Endothelial cell of umbilical vein (primary cell): Measurements from ENCODE around the gene ULBP3. TPM values are rescaled to one million over a fixed set of nuclear protein-coding genes. Genes with fewer than 3 reads are reported as not detected.
"Not testable (repeated sequence)": the region's sequence is repeated elsewhere in the genome, so short reads cannot be mapped to it uniquely, and the experiment has no call there.

Source experiments
- BruUV-seq: library from RNA; stranded (reverse); fragments of 400-500 nt; replicated peaks from 2 replicates; lab custom pipeline; 2021; lab: Mats Ljungman, UMichigan
- CTCF ChIA-PET: fragments of 300-600, 350-600 bp; sonication (Branson Sonifier 250); formaldehyde crosslinking; loops from one replicate; lab custom pipeline; 2021; ENCODE audit warnings: antibody characterized with exemption, inconsistent platforms; lab: Charles Lee
- POLR2A ChIA-PET: fragments of 300-600, 350-600 bp; sonication (Branson Sonifier 250); formaldehyde crosslinking; loops from one replicate; lab custom pipeline; 2021; ENCODE audit warnings: antibody characterized with exemption, inconsistent platforms; lab: Charles Lee
- DNase-seq: peaks from one replicate; pipeline ENCODE4 v3.0.0-alpha.2; 2011; ENCODE audit warnings: low read depth, low spot score
- FAIRE-seq: peaks from 2 replicates; lab custom pipeline; 2011; peaks lifted over from hg19 to GRCh38; lab: Jason Lieb, UNC
- H2AFZ ChIP-seq: 2 replicates; pipeline ENCODE4 v1.6.0; 2012; ENCODE audit warnings: low read depth, low read length, control low read depth, inconsistent platforms
- H3K27ac ChIP-seq: 2 replicates; pipeline ENCODE4 v1.5.1; 2011; ENCODE audit warnings: low read depth, mild to moderate bottlenecking, control low read depth, low read length, moderate library complexity; ENCODE audit not compliant: insufficient read depth
- H3K27me3 ChIP-seq, 2 experiments: 2 replicates each; pipeline versions ENCODE4 v1.6.0 to v1.6.1; 2011; ENCODE audit warnings: low read length in 2 of 2, mixed read lengths in 1 of 2; ENCODE audit not compliant: control insufficient read depth in 2 of 2, insufficient read depth in 2 of 2
- H3K36me3 ChIP-seq, 2 experiments: 2 replicates in 1 of 2; 3 replicates in 1 of 2; pipeline ENCODE4 v1.5.1; 2011; ENCODE audit warnings: low read length in 2 of 2, mild to moderate bottlenecking in 1 of 2, moderate library complexity in 1 of 2; ENCODE audit not compliant: control insufficient read depth in 2 of 2, insufficient read depth in 2 of 2; ENCODE audit errors: extremely low read depth in 1 of 2
- H3K4me1 ChIP-seq: 3 replicates; pipeline ENCODE4 v1.5.1; 2011; ENCODE audit warnings: mild to moderate bottlenecking, low read length; ENCODE audit not compliant: control insufficient read depth, insufficient read depth; ENCODE audit errors: extremely low read depth
- H3K4me2 ChIP-seq: 2 replicates; pipeline ENCODE4 v1.6.1; 2011; ENCODE audit warnings: low read length, control low read depth, mixed read lengths; ENCODE audit not compliant: insufficient read depth
- H3K4me3 ChIP-seq, 3 experiments: fragments of 200-600 bp in 1 of 3; sonication (generic), shearing (Covaris generic) in 1 of 3; replicated peaks in 1 of 3; 2 replicates each; pipeline ENCODE4 v1.5.1; 2011 to 2016; ENCODE audit warnings: control low read depth in 3 of 3, low read length in 3 of 3, mild to moderate bottlenecking in 2 of 3, inconsistent platforms in 1 of 3, low read depth in 1 of 3, moderate library complexity in 1 of 3; ENCODE audit not compliant: insufficient read depth in 1 of 3
- H3K79me2 ChIP-seq: 2 replicates; pipeline ENCODE4 v1.6.0; 2012; ENCODE audit warnings: low read length, inconsistent platforms; ENCODE audit not compliant: control insufficient read depth, insufficient read depth
- H3K9ac ChIP-seq: replicated peaks from 2 replicates; pipeline ENCODE3; 2011; ENCODE audit warnings: low read length, control low read depth; ENCODE audit not compliant: insufficient read depth; ENCODE audit errors: extremely low read depth
- H3K9me1 ChIP-seq: replicated peaks from 3 replicates; pipeline ENCODE4 v1.6.0; 2011; ENCODE audit warnings: mild to moderate bottlenecking, low read length; ENCODE audit not compliant: control insufficient read depth, insufficient read depth; ENCODE audit errors: extremely low read depth
- H3K9me3 ChIP-seq: replicated peaks from 2 replicates; pipeline ENCODE4 v1.5.1; 2012; ENCODE audit warnings: low read length, inconsistent platforms; ENCODE audit not compliant: control insufficient read depth, insufficient read depth
- H4K20me1 ChIP-seq: replicated peaks from 2 replicates; pipeline ENCODE3; 2011; ENCODE audit warnings: mild to moderate bottlenecking, low read length; ENCODE audit not compliant: control insufficient read depth, insufficient read depth; ENCODE audit errors: extremely low read depth
- CTCF ChIP-seq, 2 donors: IDR thresholded peaks; 1 replicate in 1 of 2; 2 replicates in 1 of 2; pipeline ENCODE4 v1.5.1; 2011; ENCODE audit warnings: low read length in 2 of 2, mild to moderate bottlenecking in 2 of 2, moderate library complexity in 2 of 2, control low read depth in 1 of 2, inconsistent platforms in 1 of 2, low read depth in 1 of 2; ENCODE audit not compliant: insufficient read depth in 1 of 2; ENCODE audit errors: extremely low read depth in 1 of 2
- EZH2 ChIP-seq: IDR thresholded peaks from 2 replicates; pipeline ENCODE4 v1.6.1; 2012; ENCODE audit warnings: borderline replicate concordance, low read depth, mild to moderate bottlenecking, moderate library complexity, low read length, inconsistent platforms; ENCODE audit not compliant: severe bottlenecking
- FOS ChIP-seq: IDR thresholded peaks from 2 replicates; pipeline ENCODE4 v1.6.1; 2011; ENCODE audit warnings: mild to moderate bottlenecking, low read length, moderate library complexity, borderline replicate concordance; ENCODE audit not compliant: insufficient read depth
- GATA2 ChIP-seq: IDR thresholded peaks from 2 replicates; pipeline ENCODE4 v1.7.0; 2011; ENCODE audit warnings: low read depth, mild to moderate bottlenecking, moderate library complexity, mixed read lengths, low read length; ENCODE audit not compliant: insufficient read length, insufficient read depth
- JUN ChIP-seq: IDR thresholded peaks from 2 replicates; pipeline ENCODE4 v1.6.1; 2011; ENCODE audit warnings: borderline replicate concordance, low read depth; ENCODE audit not compliant: insufficient read length, insufficient read depth
- MAX ChIP-seq: IDR thresholded peaks from 2 replicates; pipeline ENCODE4 v1.6.1; 2011; ENCODE audit not compliant: insufficient read depth, insufficient read length
- MYC ChIP-seq: IDR thresholded peaks from one replicate; pipeline ENCODE4 v1.6.1; 2011; ENCODE audit warnings: mild to moderate bottlenecking, low read depth, low read length
- POLR2A ChIP-seq: IDR thresholded peaks from 2 replicates; pipeline ENCODE4 v1.6.1; 2012; ENCODE audit warnings: low read depth, mild to moderate bottlenecking, control low read depth, low read length
- POLR2AphosphoS5 ChIP-seq: IDR thresholded peaks from 2 replicates; pipeline ENCODE4 v1.6.1; 2012; ENCODE audit warnings: low read depth, mild to moderate bottlenecking, control low read depth, low read length, moderate library complexity; ENCODE audit not compliant: insufficient read depth
- dilution Hi-C: fragments of 300-500 bp; cut with MboI; formaldehyde crosslinking; loops from one replicate; pipeline ENCODE4 v1.15.0; 2019; ENCODE audit warnings: low sequenced_read_pairs; ENCODE audit not compliant: extremely low pct_ligation_motif_present
- intact Hi-C: fragments of 100-400 bp; cut with micrococcal nuclease; formaldehyde crosslinking; loops from one replicate; pipeline ENCODE4 v1.10.0; 2022
- polyA plus RNA-seq, 4 experiments: library from polyadenylated mRNA; depleted of rRNA in 3 of 4; stranded (reverse) in 3 of 4; unstranded in 1 of 4; fragments of >200 nt; gene quantifications; 2 replicates each; pipeline versions ENCODE4 v1.2.1 to v1.2.3, GENCODE V29; 2011 to 2012; ENCODE audit warnings: missing spikeins in 1 of 4
- total RNA-seq: library from RNA; stranded (reverse); gene quantifications from 2 replicates; pipeline ENCODE4 v1.2.3, GENCODE V29; 2021

ULBP3 gene
- total and polyA plus RNA-seq, 2 donors (not counting 3 experiments of a cell fraction or from before 2014, with no cell fraction given), result 7.1 to 12.8 TPM

GRCh38 chr6:150063640-150064039 is 5.3 kb downstream of the ULBP3 start:
- no peak for FAIRE-seq
- dilution Hi-C loops (no loop called here), intact Hi-C loops (no loop called here)
- ChIA-PET POLR2A (no interaction called here), CTCF (no interaction called here)
- Histone ChIP-seq H2AFZ (no peak overlapping the region), H3K9ac (no peak overlapping the region), H3K9me1 (no peaks in the 10 kb centered on the region), H3K4me2 (no peak overlapping the region), H3K79me2 (no peaks in the 10 kb centered on the region), H4K20me1 (no peaks in the 10 kb centered on the region), H3K4me1 (peaks cover 4% of the 10 kb centered on the region), H3K36me3 (peaks cover 0 to 2% of the 10 kb centered on the region in 2 experiments), H3K27ac (no peak overlapping the region), H3K4me3 (no peak overlapping the region), H3K27me3 (no peaks in the 10 kb centered on the region), H3K9me3 (no peaks in the 10 kb centered on the region)
- no TSS peak for BruUV-seq
- no peak for DNase-seq
- TF ChIP-seq CTCF (IDR thresholded peaks at IDR 0.05; ENCODE audit: extremely low read depth in 1 of 2, insufficient read depth in 1 of 2, low read depth in 1 of 2, low read length in 2 of 2) (no peak), JUN (no peak), POLR2AphosphoS5 (no peak), POLR2A (no peak), EZH2 (no peak), MAX (no peak), MYC (no peak), GATA2 (no peak), FOS (no peak)

- CTCF ChIA-PET, BruUV-seq: not testable (repeated sequence)
Measured at GRCh38 chr6:150059973-150060372, 8.9 kb downstream of the ULBP3 start.

More at GRCh38 chr6:150059973-150060372, 8.9 kb downstream of the ULBP3 start:
- H3K4me3 ChIP-seq, POLR2A ChIA-PET, H3K4me2 ChIP-seq, H3K4me1 ChIP-seq, H3K9me3 ChIP-seq, H4K20me1 ChIP-seq, H3K27me3 ChIP-seq, H3K36me3 ChIP-seq, H2AFZ ChIP-seq, dilution Hi-C loops, FAIRE-seq, H3K27ac ChIP-seq, DNase-seq, H3K9me1 ChIP-seq, intact Hi-C loops, H3K9ac ChIP-seq, H3K79me2 ChIP-seq: not testable (repeated sequence)
